GM20431 (cell line): Measurements from ENCODE around the gene KLHL35.
"Not testable (repeated sequence)": the region's sequence is repeated elsewhere in the genome, so short reads cannot be mapped to it uniquely, and the experiment has no call there.

Source experiments
- in situ Hi-C: fragments of 300-500 bp; cut with MseI, MboI; formaldehyde crosslinking; loops from one replicate; pipeline ENCODE4 v1.15.0; 2020; ENCODE audit warnings: low sequenced_read_pairs; ENCODE audit not compliant: unreplicated experiment

KLHL35 gene

GRCh38 chr11:75428281-75428724 lies 4.7 kb downstream of the KLHL35 start:
- in situ Hi-C loops = no loop called here

DNA sequence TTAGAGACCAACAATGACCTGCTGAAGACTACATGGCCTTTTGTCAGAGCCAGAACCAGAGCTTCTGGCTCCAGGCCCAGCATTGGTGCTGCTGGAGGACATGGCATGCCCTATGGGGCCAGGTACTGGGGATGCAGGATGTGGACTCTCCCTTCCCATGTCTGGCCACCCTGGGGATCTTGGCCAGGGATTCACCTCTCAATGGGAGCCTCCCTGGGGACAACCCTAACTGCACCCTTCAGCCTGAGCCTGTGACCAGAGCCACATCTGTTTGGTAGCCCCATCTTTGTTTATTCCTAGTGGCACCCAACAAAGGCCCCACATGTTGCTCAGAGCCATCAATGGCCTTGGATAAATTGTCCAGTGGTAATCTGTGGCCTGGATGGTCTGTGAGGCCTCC lies 5.8 kb downstream of the KLHL35 start:
- in situ Hi-C loops = no loop called here

DNA sequence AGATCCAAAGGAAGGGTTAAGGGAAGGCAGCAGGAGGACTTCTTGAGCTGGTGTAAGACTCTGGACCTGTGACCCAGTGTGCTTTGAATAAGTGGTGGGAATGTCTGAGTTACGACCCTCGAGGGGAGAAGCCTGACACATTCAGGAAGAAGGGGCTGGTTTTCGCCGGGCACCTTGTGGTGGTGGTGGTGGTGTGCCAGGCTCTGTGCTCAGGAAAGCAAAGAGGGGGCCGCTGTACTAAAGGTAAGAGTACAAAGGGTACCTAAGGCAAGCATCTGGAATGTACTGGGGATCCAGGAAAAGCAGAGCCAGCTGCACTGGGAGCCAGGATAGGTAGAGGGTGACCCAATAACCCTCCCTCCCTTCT lies 6.3 kb downstream of the KLHL35 start:
- in situ Hi-C loops = no loop called here

GRCh38 chr11:75425422-75425821 lies 7.6 kb downstream of the KLHL35 start:
- in situ Hi-C loops = no loop called here

DNA sequence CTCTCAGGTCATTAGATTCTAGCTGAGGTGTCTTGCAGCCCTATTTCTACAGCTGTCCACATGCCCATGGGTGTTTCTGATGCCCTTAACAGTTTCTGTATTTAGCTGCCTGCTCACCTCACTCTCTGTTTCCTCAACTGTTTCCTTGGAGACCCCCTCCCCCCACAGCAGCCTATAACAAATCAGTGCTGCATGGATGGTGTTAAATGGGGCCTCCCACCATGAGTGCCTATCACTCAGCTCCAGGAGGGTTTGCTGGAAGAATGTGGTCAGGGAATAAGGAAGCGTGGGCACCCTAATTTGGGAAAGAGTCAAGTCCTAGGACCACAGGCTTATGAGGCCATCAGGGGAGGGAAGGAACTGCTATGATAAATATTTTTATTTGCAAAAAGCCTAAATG lies 8.6 kb downstream of the KLHL35 start:
- in situ Hi-C loops = no loop called here

GRCh38 chr11:75423721-75424120 lies 9.3 kb downstream of the KLHL35 start:
- in situ Hi-C loops = no loop called here

DNA sequence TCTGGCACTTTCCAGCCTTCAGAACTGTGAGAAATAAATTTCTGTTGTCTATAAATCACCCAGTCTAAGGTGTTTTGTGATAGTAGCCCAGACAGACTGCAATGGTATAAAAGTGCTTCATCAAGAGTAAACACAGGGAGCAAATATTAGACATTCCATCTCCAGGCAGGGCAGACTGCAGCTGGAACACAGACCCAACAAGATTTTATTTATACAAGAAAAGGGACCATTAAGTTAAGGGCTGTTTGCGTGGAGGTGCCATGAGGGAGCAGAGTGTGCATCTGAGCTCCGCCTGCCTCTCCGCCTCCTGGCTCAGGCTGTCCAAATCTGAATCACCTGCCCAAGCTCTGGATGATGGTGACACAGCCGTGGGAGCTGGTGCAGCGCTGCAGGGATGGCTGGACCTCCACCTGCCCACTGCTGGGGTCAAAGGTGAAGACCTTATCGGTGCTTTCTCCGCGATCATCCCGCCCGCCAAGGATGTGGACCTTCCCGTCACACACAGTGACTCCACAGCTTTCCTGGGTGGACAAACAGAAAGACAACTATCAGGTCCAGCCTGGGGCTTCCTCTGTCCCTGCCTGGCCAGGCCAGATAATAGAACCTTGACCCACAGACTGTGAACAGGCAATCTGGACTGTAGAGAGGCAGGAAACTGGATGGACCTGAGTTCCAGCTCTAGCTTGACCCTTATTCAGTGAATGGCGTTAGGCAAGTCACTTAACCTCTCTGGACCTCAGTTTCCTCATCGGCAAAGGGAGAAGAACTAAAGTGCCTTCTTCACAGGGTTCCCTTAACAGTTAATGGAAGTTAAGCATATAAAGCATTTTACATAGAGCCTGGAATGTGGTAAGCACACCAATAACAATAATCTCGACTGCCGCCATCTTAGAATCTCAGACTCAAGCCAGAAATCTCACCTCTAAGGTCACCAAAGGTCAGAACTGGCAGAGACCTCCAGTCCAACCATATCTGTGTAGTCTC lies 10.5 kb downstream of the KLHL35 start:
- in situ Hi-C loops = no loop called here

DNA sequence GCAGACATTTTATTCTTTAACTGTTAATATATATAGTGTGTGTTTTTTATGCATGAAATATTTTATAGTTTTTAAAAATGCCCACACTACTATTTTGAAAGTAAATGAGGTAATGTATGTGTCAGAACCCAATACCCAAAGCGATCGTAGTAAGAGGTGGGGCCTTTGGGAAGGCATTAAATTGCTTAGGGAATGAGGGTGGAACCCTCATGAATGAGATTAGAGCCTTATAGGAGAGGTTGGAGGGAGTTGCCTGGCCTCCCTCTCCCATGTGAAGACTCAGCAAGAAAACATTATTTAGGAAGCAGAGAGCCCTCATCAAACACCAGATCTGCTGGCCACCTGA lies 11.1 kb downstream of the KLHL35 start:
- in situ Hi-C loops = no loop called here

GRCh38 chr11:75421035-75421602 lies 11.9 kb downstream of the KLHL35 start:
- in situ Hi-C loops = no loop called here

DNA sequence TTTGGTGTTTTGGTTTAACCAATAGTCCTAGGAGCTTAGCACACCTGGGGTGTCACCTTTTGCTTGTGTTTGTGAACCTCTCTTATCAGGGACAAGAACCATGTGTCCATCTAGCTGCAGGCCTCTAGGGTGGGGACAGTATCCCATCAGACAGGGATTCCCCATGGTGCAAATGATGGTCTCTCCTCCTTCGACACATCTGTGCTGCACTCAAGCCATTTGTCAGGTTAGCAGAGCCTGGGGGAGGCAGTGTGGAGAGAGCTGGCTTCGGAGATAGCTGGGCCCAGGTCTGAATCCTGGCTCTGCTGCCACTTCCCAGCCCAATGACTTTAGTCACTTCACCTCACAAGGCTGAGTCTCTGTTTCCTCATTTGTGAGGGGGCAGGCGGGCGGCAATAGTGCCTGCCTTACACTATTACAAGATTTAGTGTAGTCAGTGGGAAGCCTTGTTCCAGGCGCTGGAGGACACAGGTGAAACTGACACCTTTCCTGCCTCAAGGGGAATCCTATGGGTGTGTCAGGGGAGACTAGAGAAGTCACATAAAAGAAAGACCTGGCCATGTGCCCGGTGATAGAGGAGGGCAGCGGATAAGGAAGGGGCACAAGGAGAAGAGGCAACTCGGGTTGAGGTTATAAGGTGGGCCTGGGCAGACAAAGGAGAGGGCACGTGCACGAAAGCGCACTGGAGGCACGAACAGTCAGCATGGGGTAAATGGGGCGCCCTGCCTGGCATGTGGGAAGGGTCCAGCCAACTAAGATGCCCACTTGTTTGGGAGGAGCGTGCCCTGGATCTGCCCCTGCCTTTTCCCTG lies 12.6 kb downstream of the KLHL35 start:
- in situ Hi-C loops = no loop called here

DNA sequence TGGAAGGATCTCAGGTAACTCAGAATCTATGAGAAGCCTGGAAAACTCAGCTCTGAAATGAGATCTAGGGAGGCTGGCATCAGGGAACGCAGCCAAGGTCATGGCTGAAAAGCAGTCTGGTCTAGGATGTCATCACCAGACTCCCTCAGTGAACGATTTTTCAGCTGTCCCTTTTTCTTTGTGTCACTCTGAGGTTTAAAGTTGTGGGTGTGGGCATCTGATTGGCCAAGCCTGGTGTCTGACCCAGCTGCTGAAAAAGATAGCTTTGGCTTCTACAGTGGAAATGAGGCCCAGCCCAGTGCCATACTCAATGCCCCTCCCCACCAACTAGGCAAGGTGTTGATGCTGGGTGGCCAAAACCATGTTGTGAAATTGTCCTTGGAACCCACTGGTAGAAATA lies 19.1 kb downstream of the KLHL35 start:
- in situ Hi-C loops = no loop called here

GRCh38 chr11:75413146-75413545 lies 19.9 kb downstream of the KLHL35 start:
- in situ Hi-C loops = not testable (repeated sequence)

DNA sequence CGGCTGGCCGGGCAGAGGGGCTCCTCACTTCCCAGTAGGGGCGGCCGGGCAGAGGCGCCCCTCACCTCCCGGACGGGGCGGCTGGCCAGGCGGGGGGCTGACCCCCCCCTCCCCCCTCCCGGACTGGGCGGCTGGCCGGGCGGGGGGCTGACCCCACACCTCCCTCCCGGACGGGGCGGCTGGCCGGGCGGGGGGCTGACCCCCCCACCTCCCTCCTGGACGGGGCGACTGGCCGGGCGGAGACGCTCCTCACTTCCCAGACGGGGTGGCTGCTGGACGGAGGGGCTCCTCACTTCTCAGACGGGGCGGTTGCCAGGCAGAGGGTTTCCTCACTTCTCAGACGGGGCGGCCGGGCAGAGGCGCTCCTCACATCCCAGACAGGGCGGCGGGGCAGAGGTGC lies 23.0 kb downstream of the KLHL35 start:
- in situ Hi-C loops = not testable (repeated sequence)

DNA sequence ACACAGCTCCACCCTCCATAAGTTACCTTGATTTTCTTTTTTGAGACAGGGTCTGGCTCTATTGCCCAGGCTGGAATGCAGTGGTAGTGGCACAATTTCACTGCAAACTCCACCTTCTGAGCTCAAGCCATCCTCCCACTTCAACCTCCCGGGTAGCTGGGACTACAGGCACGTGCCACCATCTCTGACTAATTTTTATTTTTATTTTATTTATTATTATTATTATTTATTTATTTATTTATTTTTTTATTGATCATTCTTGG lies 24.1 kb downstream of the KLHL35 start:
- in situ Hi-C loops = no loop called here

DNA sequence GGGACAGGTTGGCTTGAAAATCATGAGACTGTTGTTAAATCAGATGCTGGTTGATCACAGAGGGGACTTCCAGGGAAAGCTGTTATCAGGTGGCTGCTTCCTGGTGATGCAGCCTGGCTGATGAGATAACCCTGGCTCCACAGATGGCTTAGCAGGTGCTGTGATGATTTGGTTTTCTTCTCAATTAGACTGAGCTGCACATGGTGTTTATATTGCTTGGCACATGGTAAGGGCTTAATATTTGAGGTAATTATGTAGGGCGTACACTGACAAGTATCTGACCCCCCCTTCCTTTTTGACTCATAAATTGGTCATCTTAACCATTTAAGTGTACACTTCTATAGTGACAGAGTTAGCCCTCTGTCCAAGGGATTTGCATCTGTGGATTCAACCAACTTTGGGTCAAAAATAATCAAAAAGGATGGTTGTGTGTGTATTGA lies 26.6 kb downstream of the KLHL35 start:
- in situ Hi-C loops = no loop called here

- in situ Hi-C loops = no loop called here
These were observed 28.9 kb downstream of the KLHL35 start for GRCh38 chr11:75403983-75404658.

DNA sequence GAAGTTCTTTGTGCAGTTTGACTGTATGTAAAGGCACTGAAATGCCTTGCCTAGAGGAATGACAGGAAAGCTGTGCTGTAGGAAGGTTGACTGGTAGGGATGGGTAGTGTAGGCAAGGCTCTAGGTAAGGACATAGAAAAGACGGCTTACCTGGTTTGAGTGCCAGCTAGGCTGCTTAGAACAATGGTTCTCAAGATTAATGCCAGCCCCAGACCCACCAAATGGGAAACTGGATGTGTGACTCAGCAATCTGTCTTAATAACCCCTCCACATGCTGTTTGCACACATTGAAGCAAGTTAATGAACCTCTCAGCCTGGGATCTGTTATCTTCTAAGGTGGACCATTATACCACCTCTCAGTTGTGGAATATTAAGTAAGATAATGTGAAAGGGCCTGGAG lies 30.0 kb downstream of the KLHL35 start:
- in situ Hi-C loops = no loop called here

DNA sequence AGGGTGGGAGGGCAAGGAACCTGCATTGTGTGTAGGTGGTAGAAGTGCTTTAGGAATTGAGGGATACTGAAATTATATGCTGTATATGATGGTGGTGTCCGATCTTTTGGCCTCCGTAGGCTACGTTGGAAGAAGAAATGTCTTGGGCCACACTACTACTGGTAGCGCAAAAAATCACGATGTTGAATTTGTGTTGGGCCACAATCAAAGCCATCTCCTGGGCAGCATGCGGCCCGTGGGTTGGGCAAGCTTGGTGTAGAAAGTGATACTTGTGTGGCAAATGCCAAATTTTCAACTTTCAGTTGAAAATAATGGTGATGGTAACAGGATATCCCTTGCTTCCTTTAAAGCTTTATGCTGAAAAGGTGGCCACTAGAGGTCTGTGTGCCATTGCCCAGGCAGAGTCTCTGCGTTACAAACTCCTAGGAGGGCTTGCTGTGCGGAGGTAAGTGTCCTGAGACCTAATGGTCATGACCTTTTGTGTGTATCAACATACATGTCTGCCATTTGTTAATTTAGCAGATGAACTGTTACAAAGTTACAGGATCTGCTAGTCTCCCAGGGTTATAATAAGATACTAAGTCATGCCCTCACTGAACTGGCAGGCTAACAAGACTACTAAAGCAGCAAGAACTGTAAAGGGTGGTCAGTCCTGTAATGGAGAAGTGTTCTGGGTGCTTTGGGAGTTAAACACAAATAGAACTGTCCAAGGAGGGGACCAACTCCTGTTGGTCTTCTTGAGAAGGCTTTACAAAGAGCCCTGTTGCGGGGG lies 30.8 kb downstream of the KLHL35 start:
- in situ Hi-C loops = no loop called here

DNA sequence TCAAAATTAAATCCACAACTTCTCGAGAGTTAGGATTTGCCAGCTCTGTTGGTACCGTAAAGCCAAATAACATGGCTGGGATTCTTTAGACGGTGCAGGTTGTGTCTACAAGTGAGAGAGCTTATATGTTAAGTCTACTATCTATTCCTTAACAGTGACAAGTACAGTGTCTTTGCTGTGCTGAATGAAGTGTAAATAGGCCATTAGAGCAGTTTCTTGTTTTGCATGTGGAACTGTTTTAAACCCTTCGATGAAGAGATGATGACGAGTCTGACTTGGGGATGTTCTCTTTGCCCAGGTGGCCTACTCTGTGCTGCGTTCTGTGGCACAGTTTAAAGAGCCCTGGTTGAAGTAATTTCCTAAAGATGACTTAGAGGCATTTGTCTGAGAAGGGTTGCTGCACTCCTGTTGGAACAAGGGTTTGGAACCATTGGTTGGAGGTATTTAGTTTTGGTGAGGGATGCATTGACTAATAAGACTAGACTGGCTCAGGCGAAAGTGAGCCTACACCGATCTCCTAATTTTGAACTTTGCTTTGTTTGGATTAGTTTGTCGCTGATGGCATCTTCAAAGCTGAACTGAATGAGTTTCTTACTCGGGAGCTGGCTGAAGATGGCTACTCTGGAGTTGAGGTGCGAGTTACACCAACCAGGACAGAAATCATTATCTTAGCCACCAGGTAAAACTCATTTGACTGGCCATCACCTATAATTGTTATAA lies 32.7 kb downstream of the KLHL35 start:
- in situ Hi-C loops = no loop called here
